ENCODE measurements around the gene PTPRCAP. TPM values are rescaled to one million over a fixed set of nuclear protein-coding genes. Genes with fewer than 3 reads are reported as not detected.
"Not testable (repeated sequence)": the region's sequence is repeated elsewhere in the genome, so short reads cannot be mapped to it uniquely, and the experiment has no call there.

PTPRCAP gene
- total RNA-seq, 1 experiment from 2014 or later, result not detected

DNA sequence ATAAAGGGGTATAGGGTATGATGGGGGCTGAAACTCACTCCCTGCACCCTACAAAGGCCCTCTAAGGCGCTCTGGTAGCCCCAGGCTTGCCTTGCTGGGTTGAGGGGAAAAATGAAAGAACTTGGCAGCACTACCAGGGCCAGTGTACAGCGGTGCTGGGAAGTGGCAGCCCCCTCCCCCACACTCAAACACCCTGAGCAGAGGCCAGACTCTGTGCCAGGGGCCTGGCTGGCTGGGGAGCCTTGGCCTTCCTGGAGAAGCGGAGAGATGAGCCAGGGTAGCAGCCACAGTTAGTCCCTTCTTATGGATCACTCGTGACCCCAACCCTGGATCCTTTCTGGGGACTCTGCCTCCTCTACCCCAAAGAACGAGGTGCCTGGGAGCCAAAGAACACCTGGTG lies 28.9 kb upstream of the PTPRCAP start:
- no peak for DNase-seq (ENCODE audit: extremely low read depth, low read depth)

DNA sequence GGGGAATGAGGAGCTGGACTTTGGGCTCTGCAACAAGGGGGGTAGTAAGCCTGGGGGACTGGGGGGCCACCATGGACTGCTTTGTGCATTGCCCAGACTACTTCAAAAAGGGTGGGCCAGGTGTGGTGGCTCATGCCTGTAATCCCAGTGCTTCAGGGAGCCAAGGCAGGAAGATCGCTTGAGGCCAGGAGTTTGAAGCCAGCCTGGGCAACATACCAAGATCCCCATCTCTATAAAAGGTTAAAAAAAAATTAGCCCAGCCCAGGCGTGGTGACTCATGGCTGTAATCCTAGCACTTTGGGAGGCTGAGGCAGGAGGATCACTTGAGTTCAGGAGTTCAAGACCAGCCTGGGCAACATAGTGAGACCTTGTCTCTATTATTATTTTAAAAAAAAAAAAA lies 28.0 kb upstream of the PTPRCAP start:
- not testable (repeated sequence) for DNase-seq (ENCODE audit: extremely low read depth, low read depth)

DNA sequence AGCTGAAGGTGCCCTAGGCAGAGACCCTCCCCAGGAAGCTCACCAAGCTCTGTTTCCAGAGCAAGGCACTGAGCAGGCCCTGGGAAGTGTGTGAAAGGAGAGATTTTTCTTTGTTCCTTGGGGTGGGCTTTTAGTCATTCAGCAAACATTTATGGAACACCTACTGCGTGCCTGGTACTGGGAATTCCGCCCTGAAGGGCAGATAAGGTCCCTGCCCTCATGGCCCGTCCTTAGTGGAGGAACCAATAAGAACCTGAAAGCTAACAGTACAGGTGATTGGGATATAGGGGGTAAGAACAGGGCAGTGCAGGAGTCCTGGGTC lies 27.7 kb upstream of the PTPRCAP start:
- DNase-seq (ENCODE audit: extremely low read depth, low read depth), result no peak

DNA sequence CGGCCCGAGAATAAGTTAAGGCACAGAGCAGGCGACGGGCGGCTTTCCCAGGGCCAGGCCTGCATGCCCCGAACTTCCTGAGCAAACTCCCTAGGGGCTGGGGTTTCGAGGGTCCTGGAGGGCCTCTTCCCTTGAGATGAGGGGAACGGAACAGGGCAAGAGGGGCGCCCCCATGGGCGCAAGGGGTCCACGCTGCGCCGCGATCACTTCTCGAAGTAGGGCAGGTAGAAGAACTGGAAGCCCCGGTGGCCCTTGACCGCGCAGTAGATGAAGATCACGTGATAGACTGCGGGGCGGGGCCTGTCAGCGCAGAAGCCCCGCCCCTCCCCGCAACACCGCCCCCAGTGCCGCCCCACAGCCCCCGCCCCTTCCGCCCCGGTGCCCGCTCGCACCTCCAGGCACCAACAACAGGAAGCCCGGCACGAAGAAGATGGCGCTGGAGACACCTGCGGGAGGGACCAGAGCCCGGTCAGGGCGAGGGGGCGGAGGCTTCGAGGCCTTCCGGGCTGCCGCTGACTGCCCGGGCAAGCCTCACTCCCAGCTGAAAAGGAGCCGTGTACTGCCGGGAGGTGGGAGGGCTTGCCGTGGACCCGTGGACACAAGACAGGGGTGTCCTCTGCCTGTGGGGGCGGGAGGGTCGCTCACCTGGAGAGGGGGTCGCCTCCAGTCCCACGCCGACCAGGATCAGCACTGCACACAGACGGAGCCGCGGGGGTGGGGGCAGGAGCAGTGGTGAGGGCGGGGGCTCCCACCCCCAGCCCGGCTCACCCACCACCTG lies 27.1 kb upstream of the PTPRCAP start:
- peak; percentile 75 for DNase-seq (ENCODE audit: extremely low read depth, low read depth)

DNA sequence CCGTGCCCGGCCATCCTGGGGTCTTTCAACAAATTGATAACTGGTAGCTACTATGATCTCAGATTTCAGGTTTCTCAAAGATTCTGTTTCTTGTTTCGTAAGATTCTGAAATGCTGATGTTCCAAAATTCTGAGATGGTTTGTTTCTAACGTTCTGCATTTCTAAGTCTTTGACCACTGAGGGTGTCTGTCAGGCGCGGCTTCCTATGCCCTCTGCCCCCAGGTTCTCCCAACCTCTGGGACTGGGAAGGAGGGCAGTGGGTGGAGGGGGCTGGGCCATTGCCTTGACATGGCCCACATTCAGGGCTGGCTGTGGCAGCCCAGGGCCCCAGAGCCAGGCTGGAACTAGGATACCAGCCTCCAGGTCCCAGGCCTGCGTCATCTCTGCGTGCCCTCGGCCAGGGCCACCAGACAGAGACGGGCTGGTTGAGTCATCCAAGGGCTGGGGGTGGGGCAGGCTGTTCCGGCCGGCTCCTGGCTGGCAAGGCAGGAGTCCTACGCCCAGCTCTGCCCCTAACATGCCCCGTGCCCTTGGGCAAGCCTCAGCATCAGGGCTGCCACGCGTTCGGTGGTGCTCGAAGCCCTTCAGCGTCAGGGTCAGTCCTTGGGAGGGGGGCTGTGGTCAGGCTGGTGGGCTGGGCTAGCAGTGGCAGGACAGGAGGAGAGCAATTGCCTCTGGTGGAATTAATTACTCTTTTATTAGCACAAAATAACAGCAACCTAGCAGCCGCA lies 26.4 kb upstream of the PTPRCAP start:
- DNase-seq (ENCODE audit: extremely low read depth, low read depth), result peak; percentile 87

DNA sequence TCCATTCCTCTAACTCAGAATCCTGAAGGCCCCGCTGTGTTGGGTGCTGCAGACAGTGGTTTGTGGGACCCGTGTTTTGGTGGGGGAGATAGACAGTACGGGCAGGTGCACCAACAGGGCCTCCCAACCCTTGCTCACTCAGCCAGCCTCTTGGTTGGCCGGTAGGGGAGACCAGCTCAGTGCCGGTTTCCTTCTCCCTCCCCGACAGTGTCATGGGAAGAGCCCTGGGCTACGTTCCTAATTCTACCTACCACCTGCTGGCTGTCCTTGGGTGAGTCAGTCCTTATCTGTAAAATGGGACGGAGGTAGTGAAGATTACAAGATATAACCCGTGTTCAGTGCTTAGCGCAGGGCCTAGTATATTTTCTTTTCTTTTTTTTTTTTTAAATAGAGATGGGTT lies 25.7 kb upstream of the PTPRCAP start:
- DNase-seq (ENCODE audit: extremely low read depth, low read depth), result no peak

DNA sequence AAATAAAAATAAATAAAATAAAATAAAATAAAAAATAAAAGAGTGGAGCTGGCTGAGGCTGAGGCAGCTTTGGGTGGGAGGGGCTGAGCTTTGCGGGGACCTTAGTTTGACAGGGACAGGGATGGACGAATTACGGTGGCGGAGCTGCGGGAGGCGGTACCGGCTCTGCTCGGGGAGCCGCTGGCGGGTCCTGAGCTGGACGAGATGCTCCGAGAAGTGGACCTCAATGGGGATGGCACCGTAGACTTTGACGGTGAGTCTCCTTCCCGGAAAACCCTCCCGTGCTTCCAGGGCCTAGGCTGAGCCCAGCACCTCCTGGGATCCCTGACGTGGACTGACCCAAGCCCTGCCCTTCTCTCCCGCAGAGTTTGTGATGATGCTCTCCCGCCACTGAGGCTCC lies 20.8 kb upstream of the PTPRCAP start:
- DNase-seq (ENCODE audit: extremely low read depth, low read depth), result no peak

DNA sequence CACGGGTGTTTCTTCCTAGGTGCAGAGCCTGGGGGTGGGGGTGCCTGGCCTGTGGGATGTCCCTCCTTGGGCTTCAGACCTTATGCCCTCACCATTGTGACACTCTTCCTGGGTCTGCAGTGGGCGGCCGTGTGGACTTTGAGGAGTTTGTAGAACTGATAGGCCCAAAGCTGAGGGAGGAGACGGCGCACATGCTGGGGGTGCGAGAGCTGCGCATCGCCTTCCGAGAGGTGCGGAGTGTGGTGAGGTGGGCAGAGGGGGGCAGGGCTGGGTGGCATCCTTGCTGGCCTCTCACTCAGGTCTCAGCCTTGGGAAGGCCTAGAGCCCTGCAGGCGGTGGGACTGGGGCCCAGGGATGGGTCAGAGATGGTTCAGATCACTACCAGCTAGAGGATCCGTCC lies 20.0 kb upstream of the PTPRCAP start:
- no peak for DNase-seq (ENCODE audit: extremely low read depth, low read depth)

DNA sequence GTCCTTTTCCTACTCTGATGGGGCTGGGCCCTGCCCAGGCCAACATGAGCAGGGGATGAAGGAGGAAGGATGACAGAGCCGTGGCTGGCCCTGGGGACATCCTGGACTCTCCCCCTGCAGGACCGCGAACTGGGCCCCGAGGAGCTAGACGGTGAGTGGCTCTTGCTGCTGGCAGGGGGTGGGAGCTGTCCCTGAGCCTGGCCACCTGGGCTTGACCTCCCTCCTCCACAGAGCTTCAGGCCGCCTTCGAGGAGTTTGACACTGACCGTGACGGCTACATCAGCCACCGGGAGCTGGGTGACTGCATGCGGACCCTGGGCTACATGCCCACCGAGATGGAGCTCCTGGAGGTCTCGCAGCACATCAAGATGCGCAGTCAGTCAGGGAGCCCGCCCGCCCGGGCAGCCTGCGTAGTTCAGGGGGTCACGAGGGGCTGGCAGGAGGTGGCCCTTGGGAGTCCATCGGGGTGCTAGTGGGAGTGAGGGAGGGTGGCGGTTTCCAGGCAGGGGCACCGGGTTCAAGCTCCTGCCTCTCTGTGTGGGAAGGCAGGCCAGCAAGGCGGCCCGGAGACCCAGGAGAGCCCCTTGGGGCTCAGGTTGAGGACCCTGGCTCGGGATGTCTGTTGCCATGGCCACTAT lies 18.7 kb upstream of the PTPRCAP start:
- DNase-seq (ENCODE audit: extremely low read depth, low read depth), result no peak

DNA sequence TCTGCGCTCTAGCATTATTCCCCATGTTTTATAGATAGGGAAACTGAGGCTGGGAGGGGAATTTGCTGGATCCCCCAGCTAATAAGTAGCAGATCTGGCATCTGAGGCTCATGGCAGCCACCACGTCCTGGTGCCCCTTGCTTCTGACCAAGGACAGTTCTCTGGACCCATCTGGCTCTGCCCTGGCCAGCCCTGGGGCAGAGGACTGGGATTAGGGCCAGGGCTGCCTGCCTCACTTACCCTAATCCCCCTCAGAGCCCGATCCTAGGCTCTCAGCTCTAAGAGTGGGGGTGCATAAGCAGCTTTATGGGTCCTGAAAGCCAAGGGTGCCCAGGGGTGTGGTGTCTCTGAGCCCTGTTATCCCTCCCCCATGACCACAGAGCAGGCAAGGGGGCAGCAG lies 17.6 kb upstream of the PTPRCAP start, which contains the start of gene CABP4:
TSS of gene CABP4 (plus strand) at position 301 of the 400 bp plus-strand sequence. CDS start at position 371, 70 bp downstream.
- DNase-seq (ENCODE audit: extremely low read depth, low read depth), result no peak

DNA sequence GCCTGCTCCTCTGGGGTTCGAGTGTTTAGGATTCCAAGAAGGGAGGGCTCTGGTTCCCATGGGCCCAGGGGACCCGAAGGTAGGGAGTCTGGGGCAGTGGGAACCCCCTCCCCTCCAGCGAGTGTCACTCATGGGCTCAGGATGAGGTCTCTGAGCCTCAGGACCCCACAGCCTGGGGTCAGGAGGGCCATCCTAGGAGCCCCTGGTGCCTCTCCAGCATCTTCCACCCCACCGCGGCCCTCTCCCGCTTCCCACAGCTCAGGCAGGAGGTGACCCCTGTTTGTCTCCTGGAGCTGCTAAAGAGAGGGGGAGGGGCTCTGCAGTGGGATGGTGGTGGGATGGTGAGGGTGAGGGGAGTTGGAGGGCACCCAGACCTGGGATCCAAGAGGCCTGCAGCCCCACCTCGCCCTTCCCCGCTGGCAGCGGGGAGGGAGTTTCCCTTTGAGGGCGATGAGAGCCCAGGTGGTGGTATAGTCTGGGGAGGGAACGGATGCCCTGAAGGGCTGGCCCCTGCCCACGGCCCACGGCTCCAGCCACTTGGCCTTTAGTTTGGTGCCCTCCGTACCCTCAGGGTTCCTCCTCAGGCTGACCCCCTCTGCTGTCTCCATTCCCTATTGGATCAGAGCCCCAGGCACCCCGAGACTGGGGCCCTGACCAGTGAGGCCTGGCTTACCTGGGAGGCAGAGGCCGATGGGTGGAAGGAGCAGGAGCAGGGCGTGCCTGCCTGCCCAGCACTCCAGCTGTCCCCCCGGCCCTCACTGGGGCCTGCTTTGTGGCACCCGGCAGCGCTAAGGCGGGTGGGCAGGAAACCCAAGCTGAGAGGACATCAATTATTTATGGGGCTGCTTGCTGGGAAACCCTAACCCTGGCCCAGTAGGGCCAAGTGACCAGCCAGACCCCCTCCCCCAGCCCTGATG lies 16.6 kb upstream of the PTPRCAP start:
- DNase-seq (ENCODE audit: extremely low read depth, low read depth), result no peak

DNA sequence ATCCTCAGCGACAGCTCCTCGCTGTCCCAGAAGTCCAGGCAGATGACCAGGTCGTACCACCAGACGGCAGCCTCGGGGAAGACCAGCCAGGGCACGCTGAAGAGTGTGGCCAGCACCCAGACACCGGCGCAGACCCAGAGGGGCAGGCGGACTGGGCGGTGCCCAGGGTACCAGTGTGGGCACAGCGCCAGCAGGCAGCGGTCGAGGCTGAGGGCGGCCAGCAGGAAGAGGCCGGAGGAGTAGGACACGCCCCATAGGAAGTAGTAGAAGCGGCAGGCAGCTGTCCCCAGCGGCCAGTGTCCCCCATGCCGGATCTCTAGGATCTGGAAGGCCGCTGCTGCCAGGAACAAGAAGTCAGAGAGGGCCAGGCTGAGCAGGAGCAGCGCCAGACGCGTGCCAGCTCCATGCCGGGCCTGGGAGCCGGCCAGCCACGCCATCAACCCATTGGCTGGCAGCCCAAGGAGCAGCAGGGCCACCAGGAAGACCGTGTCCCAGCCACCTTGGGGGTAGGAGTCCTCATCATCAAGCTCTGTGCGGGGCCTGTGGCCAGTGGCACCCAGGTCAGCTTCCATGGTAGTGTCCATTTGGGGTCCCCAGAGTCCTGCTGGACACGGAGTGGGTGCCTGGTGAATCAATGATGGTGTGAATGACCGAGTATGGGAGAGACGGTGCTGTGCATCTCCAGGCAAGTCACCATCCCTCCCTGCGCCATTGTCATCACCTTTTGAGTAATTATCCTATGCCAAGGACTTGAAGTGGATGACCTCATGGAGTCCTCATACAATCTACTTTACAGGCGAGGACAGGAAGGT lies 14.9 kb upstream of the PTPRCAP start, which contains the start of gene GPR152:
TSS of gene GPR152 (minus strand) at position 589 of the 812 bp plus-strand sequence. CDS start at position 584, 5 bp downstream.
- DNase-seq (ENCODE audit: extremely low read depth, low read depth), result no peak

DNA sequence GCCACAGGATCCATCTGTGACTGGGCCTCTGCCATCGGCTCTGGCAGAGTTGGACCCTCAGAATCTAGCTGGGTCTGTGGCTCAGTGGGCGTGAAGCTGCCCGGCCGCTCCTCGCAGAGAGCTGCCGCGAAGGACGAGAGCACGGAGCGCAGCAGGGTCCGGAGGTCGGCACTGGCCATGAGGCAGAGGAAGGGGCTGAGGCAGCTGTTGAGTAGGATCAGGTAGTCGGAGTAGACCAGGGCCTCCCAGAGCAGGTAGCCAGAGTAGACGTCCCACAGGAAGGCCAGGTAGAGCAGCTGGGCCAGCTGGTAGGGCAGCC lies 14.1 kb upstream of the PTPRCAP start:
- DNase-seq (ENCODE audit: extremely low read depth, low read depth), result no peak

DNA sequence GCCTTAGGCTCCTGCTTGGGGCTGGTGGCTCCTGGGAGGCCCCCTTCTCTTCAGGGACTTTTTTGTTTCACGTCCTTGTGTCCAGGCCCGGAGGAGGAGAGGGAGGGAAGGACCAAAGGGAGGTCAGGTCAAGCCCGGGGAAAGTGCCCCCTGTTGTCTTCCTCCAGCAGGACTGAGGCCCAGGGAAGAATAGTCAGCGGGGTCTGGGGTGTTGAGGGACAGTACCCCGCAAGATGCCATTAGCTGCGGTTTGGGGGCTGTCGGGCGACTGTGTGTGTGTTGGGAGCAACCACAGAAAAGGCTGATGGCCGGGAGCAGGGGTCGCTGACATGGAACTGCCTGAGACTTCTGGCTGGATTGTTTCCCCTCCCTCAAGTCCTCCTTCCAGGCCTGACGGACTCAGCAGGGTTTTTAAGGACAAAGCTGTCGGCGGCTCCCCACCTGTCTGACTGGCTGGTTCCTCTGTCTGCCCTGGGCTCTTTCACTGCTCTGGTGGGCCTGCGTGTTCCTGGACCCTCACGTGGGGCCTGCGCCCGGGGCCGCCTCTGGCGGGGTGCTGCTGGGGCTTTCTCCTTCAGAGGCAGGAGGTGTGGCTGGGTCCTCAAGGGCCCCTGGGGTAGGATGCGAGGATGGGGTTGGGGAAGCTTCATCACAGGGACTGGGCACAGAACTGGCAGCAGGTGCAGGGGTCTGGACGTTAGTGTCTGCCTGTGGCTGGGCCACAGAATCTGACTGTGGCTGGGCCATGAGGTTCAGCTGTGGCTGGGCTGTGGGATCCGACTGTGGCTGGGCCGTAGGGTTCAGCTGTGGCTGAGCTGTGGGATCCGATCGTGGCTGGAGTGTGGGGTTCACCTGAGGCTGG lies 13.5 kb upstream of the PTPRCAP start:
- DNase-seq (ENCODE audit: extremely low read depth, low read depth), result no peak

DNA sequence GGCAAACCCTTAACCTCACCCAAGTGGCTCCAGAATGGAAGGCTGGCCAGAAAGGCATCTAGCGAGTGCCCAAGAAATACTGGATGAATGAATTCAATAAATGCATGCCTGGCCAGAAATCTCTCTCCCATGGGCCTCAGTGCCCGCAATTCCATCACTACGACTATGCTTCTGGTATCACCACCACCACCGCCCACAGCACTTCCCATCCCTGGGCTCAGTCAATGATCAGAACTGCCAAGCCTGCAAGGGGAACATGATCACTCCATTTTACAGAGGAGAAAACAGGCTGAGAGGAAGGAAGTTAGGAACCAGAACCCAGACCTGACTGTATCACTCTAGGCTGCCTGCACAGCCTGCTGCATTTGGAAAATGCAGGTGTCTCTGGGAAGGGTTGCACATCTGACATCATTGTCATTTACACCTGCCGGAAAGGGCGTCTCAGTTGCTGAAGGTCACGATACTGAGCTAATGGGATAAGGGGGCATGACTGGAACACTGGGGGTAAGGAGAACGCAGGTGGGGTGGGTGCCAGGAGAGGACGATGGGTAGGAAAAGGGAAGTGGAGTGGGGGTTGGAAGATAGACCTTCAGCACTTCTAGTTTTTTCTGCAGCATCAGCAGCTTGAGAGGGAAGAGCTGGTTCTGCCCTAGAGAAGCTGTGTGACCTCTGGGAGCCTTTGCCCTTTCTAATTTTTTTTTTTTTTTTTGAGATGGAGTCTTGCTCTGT lies 11.8 kb upstream of the PTPRCAP start:
- DNase-seq (ENCODE audit: extremely low read depth, low read depth), result no peak

DNA sequence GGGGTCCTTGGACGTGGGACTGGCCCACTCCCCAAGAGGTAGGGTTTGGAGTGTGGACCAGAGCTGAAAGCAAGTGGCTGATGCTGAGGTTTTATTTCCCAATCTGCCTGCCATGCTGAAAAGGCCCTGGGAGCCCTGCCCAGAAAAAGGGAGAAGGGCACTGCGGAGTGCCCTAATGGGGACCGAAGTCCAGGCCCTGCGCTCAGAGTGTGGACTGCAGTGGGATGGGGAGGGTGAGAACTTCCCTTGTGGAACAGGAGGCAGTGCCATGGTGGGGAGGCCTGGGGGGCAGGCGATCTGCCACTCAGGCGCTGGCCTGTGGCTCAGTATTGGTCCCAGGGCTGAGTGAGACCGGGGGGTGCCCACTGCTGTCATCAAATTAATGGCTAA lies 10.7 kb upstream of the PTPRCAP start:
- DNase-seq (ENCODE audit: extremely low read depth, low read depth), result no peak

DNA sequence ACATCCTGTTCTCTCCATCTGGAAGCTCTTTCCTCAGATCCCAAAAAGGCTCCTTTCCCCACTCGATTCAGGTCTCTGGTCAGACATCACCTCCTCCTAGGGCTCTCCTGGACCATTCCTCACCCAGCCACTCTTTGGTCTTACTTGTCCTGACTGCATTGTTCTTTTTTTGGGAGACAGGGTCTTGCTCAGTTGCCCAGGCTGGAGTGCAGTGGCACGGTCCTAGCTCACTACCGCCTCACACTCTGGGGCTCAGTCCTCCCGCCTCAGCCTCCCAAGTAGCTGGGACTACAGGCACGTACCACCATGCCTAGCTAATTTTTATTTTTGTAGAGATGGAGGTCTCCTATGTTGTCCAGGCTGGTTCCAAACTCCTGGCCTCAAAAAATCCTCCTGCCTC lies 8.0 kb upstream of the PTPRCAP start:
- no peak for DNase-seq (ENCODE audit: extremely low read depth, low read depth)

Data from NCI-H460 (cell line).